ENCODE measurements around the gene PDHB.

DNA sequence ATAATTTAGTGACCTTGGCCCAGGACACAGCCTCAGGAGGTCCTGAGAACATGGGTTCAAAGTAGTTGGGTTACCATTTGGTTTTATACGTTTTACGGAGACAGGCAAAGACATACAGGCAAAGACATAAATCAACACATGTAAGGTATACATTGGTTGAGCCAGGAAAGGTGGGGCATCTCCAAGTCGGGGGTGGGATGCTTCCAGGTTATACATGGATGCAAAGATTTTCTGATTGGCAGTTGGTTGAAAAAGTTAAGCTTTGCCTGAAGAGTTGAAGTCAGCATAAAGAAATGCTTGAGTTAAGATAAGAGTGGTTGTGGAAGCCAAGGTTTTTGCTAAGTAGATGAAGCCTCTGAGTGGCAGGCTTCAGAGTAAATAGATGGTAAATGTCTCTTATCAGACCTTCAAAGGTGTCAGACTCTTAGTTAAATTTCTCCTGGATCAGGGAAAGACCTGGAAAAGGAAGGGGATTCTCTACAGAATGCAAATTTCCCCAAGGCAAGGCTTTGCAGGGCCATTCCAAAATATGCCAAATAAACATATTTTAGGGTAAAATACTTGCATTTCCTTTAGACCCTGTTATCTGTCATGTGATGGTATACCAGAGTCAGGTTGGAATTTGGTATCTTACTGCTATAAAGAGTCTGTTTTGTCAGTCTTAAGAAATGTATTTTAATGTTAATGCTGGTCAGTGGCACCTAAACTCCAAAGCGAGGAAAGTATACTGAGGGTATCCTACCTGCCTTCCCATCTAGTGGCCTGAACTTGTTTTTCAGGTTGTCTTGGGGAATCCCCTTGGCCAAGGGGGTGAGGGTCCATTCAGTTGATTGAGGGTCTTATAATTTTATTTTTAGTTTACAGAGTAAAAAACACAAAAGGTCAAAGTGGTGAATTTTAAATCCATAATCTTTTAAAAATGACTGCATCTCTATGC is 8.2 kb upstream of the PDHB start:
- TF ChIP-seq, protein P1, sequence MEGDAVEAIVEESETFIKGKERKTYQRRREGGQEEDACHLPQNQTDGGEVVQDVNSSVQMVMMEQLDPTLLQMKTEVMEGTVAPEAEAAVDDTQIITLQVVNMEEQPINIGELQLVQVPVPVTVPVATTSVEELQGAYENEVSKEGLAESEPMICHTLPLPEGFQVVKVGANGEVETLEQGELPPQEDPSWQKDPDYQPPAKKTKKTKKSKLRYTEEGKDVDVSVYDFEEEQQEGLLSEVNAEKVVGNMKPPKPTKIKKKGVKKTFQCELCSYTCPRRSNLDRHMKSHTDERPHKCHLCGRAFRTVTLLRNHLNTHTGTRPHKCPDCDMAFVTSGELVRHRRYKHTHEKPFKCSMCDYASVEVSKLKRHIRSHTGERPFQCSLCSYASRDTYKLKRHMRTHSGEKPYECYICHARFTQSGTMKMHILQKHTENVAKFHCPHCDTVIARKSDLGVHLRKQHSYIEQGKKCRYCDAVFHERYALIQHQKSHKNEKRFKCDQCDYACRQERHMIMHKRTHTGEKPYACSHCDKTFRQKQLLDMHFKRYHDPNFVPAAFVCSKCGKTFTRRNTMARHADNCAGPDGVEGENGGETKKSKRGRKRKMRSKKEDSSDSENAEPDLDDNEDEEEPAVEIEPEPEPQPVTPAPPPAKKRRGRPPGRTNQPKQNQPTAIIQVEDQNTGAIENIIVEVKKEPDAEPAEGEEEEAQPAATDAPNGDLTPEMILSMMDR (IDR thresholded peaks at IDR 0.05): no peak
- no peak for TF ChIP-seq POLR2A (IDR thresholded peaks at IDR 0.05)

Measured in right lobe of liver (tissue), 4 donors.